ENCODE results near the gene COMMD1. TPM values are rescaled to one million over a fixed set of nuclear protein-coding genes. Genes with fewer than 3 reads are reported as not detected.

COMMD1 gene
- total RNA-seq, 1 donor = 60.7 TPM

GRCh38 chr2:62046141-62046540 is 140.7 kb downstream of the COMMD1 start:
- no peak overlapping the region for H3K4me3 ChIP-seq (ENCODE audit: low read depth, low read length)

GRCh38 chr2:62050456-62051045 is 145.1 kb downstream of the COMMD1 start:
- TF ChIP-seq CTCF (IDR thresholded peaks at IDR 0.05; ENCODE audit: insufficient read depth, low read length) = no peak
- H3K4me3 ChIP-seq (ENCODE audit: low read depth, low read length) = no peak overlapping the region
- no peak for DNase-seq (ENCODE audit: low read depth)

More at GRCh38 chr2:62046141-62046540, 140.7 kb downstream of the COMMD1 start:
- TF ChIP-seq CTCF (IDR thresholded peaks at IDR 0.05; ENCODE audit: insufficient read depth, low read length) = no peak
- DNase-seq (ENCODE audit: low read depth) = no peak

GRCh38 chr2:62054029-62054791 is 148.7 kb downstream of the COMMD1 start:
- TF ChIP-seq CTCF (IDR thresholded peaks at IDR 0.05; ENCODE audit: insufficient read depth, low read length) = no peak
- no peak for DNase-seq (ENCODE audit: low read depth)
- H3K4me3 ChIP-seq (ENCODE audit: low read depth, low read length) = no peak overlapping the region

- no peak overlapping the region for H3K4me3 ChIP-seq (ENCODE audit: low read depth, low read length)
- DNase-seq (ENCODE audit: low read depth) = no peak
- no peak for TF ChIP-seq CTCF (IDR thresholded peaks at IDR 0.05; ENCODE audit: insufficient read depth, low read length)
Measured at GRCh38 chr2:62054916-62055450, 149.5 kb downstream of the COMMD1 start.

- no peak for DNase-seq (ENCODE audit: low read depth)
- TF ChIP-seq CTCF (IDR thresholded peaks at IDR 0.05; ENCODE audit: insufficient read depth, low read length) = no peak
Measured at GRCh38 chr2:62055724-62056336, 150.4 kb downstream of the COMMD1 start.

GRCh38 chr2:62056341-62056740 is 150.9 kb downstream of the COMMD1 start:
- no peak for TF ChIP-seq CTCF (IDR thresholded peaks at IDR 0.05; ENCODE audit: insufficient read depth, low read length)
- no peak for DNase-seq (ENCODE audit: low read depth)
- no peak overlapping the region for H3K4me3 ChIP-seq (ENCODE audit: low read depth, low read length)

More at GRCh38 chr2:62055724-62056336, 150.4 kb downstream of the COMMD1 start:
- no peak overlapping the region for H3K4me3 ChIP-seq (ENCODE audit: low read depth, low read length)
